Uterus (tissue), 4 donors: ENCODE data around the gene CST8. TPM values are rescaled to one million over a fixed set of nuclear protein-coding genes. Genes with fewer than 3 reads are reported as not detected.

Experiments used
- DNase-seq, 2 donors: peaks; one replicate each; pipeline ENCODE4 v3.0.0-alpha.2; 2019 to 2020
- H3K27ac ChIP-seq, 2 donors: fragments of 200-600 bp; sonication (generic); 1 replicate in 1 of 2; 2 replicates in 1 of 2; pipeline ENCODE4 v1.5.1; 2016 to 2018
- H3K27me3 ChIP-seq, 2 donors: fragments of 200-600 bp; sonication (generic); one replicate each; pipeline ENCODE4 v1.5.1; 2018 to 2019; ENCODE audit warnings: control low read depth in 1 of 2
- H3K36me3 ChIP-seq, 2 donors: fragments of 200-600 bp; sonication (generic); one replicate each; pipeline ENCODE4 v1.5.1; 2019; ENCODE audit warnings: control low read depth in 1 of 2
- H3K4me1 ChIP-seq, 2 donors: fragments of 200-600 bp; sonication (generic); one replicate each; pipeline ENCODE4 v1.5.1; 2018 to 2019; ENCODE audit warnings: control low read depth in 1 of 2
- H3K4me3 ChIP-seq, 2 donors: fragments of 200-600 bp; sonication (generic); 1 replicate in 1 of 2; 2 replicates in 1 of 2; pipeline ENCODE4 v1.5.1; 2018 to 2019; ENCODE audit warnings: mild to moderate bottlenecking in 1 of 2
- H3K9me3 ChIP-seq, 2 donors: fragments of 200-600 bp; sonication (generic); one replicate each; pipeline ENCODE4 v1.5.1; 2019; ENCODE audit warnings: control low read depth in 1 of 2
- CTCF ChIP-seq, 4 experiments: fragments of 200-600 bp in 2 of 4; fragments of 450-650 bp in 2 of 4; sonication (generic) in 2 of 4; IDR thresholded peaks; one replicate each; pipeline ENCODE4 v1.5.1; 2016 to 2019; ENCODE audit warnings: antibody characterized with exemption in 4 of 4, mild to moderate bottlenecking in 2 of 4, moderate library complexity in 1 of 4
- POLR2A ChIP-seq, 2 donors: fragments of 450-650 bp; IDR thresholded peaks; one replicate each; pipeline ENCODE4 v1.6.1; 2016; ENCODE audit warnings: antibody characterized with exemption in 2 of 2, mild to moderate bottlenecking in 1 of 2, moderate library complexity in 1 of 2
- intact Hi-C: fragments of 100-400 bp; cut with DNase I; formaldehyde crosslinking; loops from one replicate; pipeline ENCODE4 v1.15.1; 2023; ENCODE audit warnings: low total_unique reads
- total RNA-seq, 4 donors: library from RNA; depleted of rRNA in 3 of 4; stranded (reverse); fragments of >200 nt in 3 of 4; gene quantifications; one replicate each; pipeline versions ENCODE4 v1.1.0 to v1.2.4, GENCODE V29; 2014 to 2023
- donor health status: DM: yes; HTN: yes; CAD: no.

CST8 gene
- total RNA-seq, 4 donors from 2014 or later, result not detected

- Histone ChIP-seq H3K4me3 (no peak overlapping the region), H3K27ac (no peak overlapping the region), H3K36me3 (no peaks in the 10 kb centered on the region)
Observed at GRCh38 chr20:23476015-23476754, 14.7 kb upstream of the CST8 start.

GRCh38 chr20:23477223-23477622 lies 13.7 kb upstream of the CST8 start:
- Histone ChIP-seq H3K27me3 (no peaks in the 10 kb centered on the region), H3K36me3 (no peaks in the 10 kb centered on the region), H3K9me3 (no peaks in the 10 kb centered on the region), H3K4me3 (no peak overlapping the region), H3K27ac (no peak overlapping the region), H3K4me1 (no peaks in the 10 kb centered on the region)
- TF ChIP-seq CTCF (IDR thresholded peaks at IDR 0.05) (no peak), POLR2A (IDR thresholded peaks at IDR 0.05) (no peak)
- intact Hi-C loops, result no loop called here
- DNase-seq, result no peak

More at GRCh38 chr20:23476015-23476754, 14.7 kb upstream of the CST8 start:
- intact Hi-C loops, result no loop called here
- DNase-seq, result no peak
- Histone ChIP-seq H3K4me1 (no peaks in the 10 kb centered on the region), H3K27me3 (no peaks in the 10 kb centered on the region), H3K9me3 (no peaks in the 10 kb centered on the region)
- no peak for TF ChIP-seq POLR2A (IDR thresholded peaks at IDR 0.05)

- intact Hi-C loops, result no loop called here
- H3K27me3 ChIP-seq, result no peaks in the 10 kb centered on the region
- no peak for DNase-seq
- H3K27ac ChIP-seq, result no peak overlapping the region
- no peak overlapping the region for H3K4me3 ChIP-seq
- H3K9me3 ChIP-seq, result no peaks in the 10 kb centered on the region
- H3K36me3 ChIP-seq, result no peaks in the 10 kb centered on the region
- no peak for TF ChIP-seq POLR2A (IDR thresholded peaks at IDR 0.05)
- no peak for TF ChIP-seq CTCF (IDR thresholded peaks at IDR 0.05)
- no peaks in the 10 kb centered on the region for H3K4me1 ChIP-seq
Observed at GRCh38 chr20:23479043-23479442, 11.9 kb upstream of the CST8 start.

GRCh38 chr20:23482138-23482537 lies 8.8 kb upstream of the CST8 start:
- DNase-seq, result no peak
- H3K4me1 ChIP-seq, result no peaks in the 10 kb centered on the region
- no peak overlapping the region for H3K27ac ChIP-seq

GRCh38 chr20:23484081-23484480 lies 6.8 kb upstream of the CST8 start:
- Histone ChIP-seq H3K36me3 (no peaks in the 10 kb centered on the region), H3K27me3 (no peaks in the 10 kb centered on the region), H3K4me1 (no peaks in the 10 kb centered on the region), H3K4me3 (no peak overlapping the region), H3K9me3 (no peaks in the 10 kb centered on the region), H3K27ac (no peak overlapping the region)
- DNase-seq, result no peak
- TF ChIP-seq POLR2A (IDR thresholded peaks at IDR 0.05) (no peak), CTCF (IDR thresholded peaks at IDR 0.05) (no peak)
- intact Hi-C loops, result no loop called here

More at GRCh38 chr20:23482138-23482537, 8.8 kb upstream of the CST8 start:
- Histone ChIP-seq H3K9me3 (no peaks in the 10 kb centered on the region), H3K4me3 (no peak overlapping the region), H3K27me3 (no peaks in the 10 kb centered on the region), H3K36me3 (no peaks in the 10 kb centered on the region)
- TF ChIP-seq CTCF (IDR thresholded peaks at IDR 0.05) (no peak), POLR2A (IDR thresholded peaks at IDR 0.05) (no peak)
- intact Hi-C loops, result no loop called here
